HG02759 (cell line): ENCODE results near the gene GPC5.

ENCODE experiments used
- ATAC-seq: cut with Tn5 transposase; IDR thresholded peaks from one replicate; pipeline ENCODE4 v1.9.1; 2021; ENCODE audit warnings: mild to moderate bottlenecking, moderate library complexity; ENCODE audit not compliant: unreplicated experiment

Gene GPC5

GRCh38 chr13:91702411-91702810 lies 304.0 kb downstream of the GPC5 start:
- no peak for ATAC-seq

DNA sequence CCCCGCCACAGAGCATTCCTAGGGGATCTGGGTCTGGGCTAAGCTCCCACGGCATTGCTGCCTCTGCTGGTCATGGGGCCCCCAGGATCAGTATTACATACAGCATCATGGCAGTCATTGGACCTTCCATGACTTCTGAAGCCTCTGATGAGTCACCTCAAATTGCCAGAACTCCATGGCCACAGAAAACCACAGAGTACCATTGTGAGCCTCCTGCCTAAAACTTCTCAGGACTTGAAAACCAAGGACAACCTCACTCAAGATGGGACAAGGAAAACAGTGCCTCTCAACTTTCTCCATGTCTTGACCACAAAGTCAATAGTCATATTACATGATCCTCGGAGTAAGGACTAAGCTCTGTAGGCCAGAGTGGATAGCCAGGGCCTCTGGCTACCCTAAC lies 306.0 kb downstream of the GPC5 start:
- no peak for ATAC-seq

GRCh38 chr13:91708558-91708957 lies 310.1 kb downstream of the GPC5 start:
- no peak for ATAC-seq

GRCh38 chr13:91709180-91709579 lies 310.8 kb downstream of the GPC5 start:
- no peak for ATAC-seq

GRCh38 chr13:91710733-91711132 lies 312.3 kb downstream of the GPC5 start:
- no peak for ATAC-seq

GRCh38 chr13:91714855-91715254 lies 316.4 kb downstream of the GPC5 start:
- ATAC-seq, result no peak

GRCh38 chr13:91716436-91717065 lies 318.1 kb downstream of the GPC5 start:
- no peak for ATAC-seq

DNA sequence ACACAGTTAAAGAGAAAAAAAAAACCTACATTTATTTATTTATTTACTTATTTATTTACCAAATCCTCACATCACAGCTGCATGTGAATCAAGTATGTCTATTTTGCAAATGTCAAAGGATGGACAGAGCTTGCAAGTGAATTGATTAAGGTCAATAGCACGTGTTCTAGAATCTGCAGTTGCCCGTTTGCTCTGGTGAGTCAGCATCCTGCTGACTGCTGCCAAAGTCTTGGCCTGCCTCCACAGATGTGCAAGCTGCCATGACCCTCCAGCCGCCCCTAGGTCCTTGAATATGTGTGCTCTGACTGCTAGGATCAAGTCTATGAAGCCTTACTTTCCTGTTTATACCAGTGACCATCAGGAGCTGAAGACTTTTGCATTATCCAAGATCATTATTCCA lies 320.6 kb downstream of the GPC5 start:
- no peak for ATAC-seq

DNA sequence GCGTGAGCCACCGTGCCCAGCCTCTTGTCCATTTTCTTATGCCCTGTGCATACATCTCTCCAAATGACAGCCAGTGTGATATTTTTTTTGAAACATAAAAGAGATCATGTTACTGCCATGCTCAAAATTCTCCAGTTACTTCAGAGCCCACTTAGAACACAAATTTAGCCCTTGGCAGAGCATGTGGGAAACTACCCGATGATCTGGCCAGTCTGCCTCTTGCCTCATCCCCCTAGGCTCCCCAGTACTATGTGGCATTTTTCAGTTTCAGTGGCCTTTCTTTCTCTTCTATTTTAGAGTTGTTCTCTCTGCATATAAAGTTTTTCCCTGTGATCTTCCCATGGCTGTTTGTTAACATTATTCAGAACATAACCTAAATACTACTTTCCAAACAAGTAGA lies 323.0 kb downstream of the GPC5 start:
- ATAC-seq, result no peak

DNA sequence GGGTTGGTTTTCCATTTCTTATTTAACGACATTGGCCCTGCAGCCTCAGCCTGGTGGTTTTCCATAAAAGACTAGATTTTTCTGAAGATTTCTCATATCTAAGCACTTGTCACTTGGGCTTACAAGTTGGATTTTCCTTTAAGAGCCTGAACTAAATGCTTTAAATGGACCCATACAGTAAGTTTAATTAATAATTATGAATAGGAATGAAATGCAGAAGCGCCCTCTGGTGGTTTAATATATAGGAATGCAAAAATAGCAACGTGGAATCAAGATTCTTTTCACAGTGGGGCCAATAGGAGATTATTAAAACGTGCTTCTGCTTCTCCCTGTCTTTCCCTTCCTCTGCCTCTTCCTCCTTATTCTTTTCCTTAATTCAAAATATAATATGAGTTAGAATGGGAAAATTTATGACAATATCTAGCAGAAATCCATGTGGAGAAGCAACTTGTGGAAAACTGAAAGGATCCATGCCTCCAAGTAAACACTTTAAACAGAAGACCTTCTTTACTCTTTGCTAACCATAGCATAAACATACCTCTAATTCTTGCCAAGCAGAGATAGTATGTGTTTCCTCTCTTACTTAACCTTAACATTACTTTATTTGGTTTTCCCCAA lies 324.0 kb downstream of the GPC5 start:
- no peak for ATAC-seq

DNA sequence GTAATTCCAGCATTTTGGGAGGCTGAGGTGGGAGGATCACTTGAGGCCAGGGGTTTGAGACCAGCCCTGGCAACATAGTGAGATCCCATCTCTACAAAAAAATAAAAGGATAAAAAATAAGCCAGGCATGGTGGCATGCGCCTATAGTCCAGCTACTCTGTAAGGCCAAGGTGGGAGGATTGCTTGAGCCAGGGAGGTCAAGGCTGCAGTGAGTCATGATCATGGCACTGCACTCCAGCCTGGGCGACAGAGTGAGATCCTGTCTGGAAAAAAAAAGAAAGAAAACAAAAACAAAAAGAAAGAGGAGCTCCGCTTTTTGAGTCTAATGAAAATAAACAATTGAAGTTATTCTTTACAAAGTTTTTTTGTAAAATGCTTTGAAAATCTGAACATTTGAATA lies 326.2 kb downstream of the GPC5 start:
- ATAC-seq, result no peak

GRCh38 chr13:91725646-91726045 lies 327.2 kb downstream of the GPC5 start:
- ATAC-seq, result no peak

GRCh38 chr13:91726671-91727070 lies 328.2 kb downstream of the GPC5 start:
- no peak for ATAC-seq

DNA sequence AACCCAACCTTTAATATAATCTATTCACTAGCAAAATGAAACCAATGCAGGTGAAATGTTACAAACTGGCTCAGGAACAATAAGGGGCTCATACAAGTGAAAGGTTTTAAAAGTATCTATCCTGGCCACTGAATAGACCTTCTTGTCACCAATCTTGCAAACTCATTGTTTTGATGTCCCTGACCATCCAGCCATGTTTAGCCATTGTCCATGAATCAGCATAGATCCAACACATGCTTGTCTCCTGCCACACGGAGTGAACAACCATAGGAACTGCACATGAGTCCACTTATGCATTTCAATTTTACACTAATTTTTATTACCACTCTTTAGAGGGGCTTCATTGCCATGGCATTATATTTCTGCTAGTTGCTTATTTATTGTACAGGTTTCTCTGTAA lies 331.4 kb downstream of the GPC5 start:
- ATAC-seq, result no peak

GRCh38 chr13:91739751-91740150 lies 341.3 kb downstream of the GPC5 start:
- ATAC-seq, result no peak

- ATAC-seq, result no peak
Measured at GRCh38 chr13:91740756-91741155, 342.3 kb downstream of the GPC5 start.

- no peak for ATAC-seq
Measured at GRCh38 chr13:91741925-91742324, 343.5 kb downstream of the GPC5 start.

DNA sequence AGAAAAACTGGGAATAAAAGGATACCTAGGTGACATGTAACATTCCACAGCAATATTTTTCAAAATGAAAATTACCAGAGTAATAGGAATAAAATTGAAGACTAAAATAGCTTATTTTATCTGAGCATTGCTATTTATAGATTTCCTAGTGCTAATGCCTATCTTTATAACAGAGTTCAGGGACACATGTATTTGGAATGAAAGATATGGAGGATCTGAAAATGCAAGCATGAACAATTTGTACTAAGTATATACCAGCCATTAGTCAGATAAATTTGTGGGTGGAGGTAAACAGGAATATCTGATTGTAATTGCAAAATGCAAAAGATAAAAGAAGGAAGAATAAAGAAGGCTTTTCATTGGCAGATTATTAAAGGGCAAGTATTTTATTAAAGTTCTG lies 345.9 kb downstream of the GPC5 start:
- no peak for ATAC-seq

- no peak for ATAC-seq
Measured at GRCh38 chr13:91745967-91746366, 347.5 kb downstream of the GPC5 start.

GRCh38 chr13:91747186-91747585 lies 348.8 kb downstream of the GPC5 start:
- no peak for ATAC-seq

- ATAC-seq, result no peak
Measured at GRCh38 chr13:91748416-91749089, 350.1 kb downstream of the GPC5 start.

GRCh38 chr13:91758724-91759123 lies 360.3 kb downstream of the GPC5 start:
- no peak for ATAC-seq
